HUDEP-2 (cell line): ENCODE measurements around the gene SHANK1.
A peak's percentile ranks its signal among the peaks of the same experiment; 100 is the strongest.

Experiments used
- DNase-seq, 76 experiments: peaks; one replicate each; lab custom pipeline; 2025; ENCODE audit not compliant: unreplicated experiment in 76 of 76; lab: John Stamatoyannopoulos, UW

The SHANK1 gene

DNA sequence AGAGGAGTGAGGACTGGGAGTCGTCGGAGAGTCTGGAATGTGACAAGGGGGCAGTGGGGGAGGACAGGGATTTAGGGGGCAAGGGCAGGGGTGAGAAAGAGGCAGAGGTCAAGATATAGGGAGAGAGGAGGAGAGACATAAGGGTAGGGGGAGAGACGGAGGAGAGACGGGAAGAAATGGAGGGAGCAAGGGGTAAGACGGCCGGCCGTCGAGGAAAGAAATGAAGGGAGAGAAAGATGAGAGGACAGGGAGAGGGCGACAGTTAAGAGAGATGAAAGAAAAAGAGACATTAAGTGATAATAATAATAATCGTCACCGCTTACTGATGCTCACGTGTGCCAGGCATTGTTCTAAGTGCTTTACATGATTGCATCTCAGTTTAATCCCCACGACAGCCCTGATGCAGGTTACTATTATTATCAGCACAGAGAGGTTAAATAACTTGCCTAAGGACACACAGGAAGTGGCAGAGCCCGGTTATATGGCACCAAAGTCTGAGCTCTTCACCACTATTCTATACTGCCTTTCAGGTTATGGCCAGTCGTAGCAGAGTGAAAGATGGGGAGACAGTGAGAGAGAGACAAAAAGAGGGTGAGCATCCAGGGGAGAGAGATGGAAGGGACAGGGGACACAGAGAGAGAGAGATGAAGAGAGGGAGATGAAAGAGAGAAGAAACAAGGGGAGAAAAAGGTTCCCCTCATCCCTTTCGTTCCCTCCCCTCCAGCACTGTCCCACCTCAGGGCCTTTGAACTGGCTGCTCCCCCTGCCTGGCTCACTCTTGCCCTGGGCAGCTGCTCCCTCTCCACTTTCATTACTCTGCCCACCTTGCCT, 56.7 kb downstream of the SHANK1 start:
- DNase-seq, result no peak

GRCh38 chr19:50661766-50662650, 57.6 kb downstream of the SHANK1 start:
- DNase-seq, result no peak

DNA sequence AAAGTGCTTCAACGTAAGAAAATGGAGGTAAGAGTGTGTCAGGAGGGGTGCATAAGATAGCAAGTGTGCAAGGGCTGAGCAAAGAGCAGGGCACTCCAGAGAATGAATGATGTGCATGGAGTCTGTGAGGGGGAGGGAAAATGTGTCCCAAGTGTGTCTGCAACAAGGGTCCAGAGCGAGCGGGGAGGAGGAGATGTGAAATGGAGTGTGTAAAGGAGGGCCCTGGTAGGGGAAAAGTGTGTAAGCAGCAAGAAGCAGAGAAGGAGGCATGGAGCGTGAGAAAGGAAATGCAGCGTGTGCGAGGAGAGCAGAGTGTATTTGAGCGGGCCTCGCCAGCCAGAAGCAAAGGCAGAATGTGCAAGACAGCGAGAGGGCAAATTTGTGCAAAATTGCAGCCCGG, 58.6 kb downstream of the SHANK1 start:
- no peak for DNase-seq

DNA sequence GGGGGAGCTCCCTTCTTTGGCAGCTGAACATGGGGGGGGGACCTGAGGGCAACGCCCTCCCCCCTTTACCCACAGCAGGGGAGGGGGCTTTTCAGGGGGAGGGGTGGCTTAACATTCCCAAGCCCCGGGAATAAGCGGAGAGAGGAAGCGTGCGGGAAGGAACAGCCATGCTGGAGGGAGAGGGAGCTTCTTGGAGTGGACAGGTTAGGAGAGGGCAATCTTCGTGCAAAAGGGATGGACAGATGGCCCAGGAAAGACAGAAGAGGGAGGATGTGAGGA, 59.6 kb downstream of the SHANK1 start:
- DNase-seq, result no peak

GRCh38 chr19:50659318-50660087, 60.1 kb downstream of the SHANK1 start:
- DNase-seq, result no peak

- peak in 75 of 76 experiments; percentile 25 to 98 (median 93) for DNase-seq
These were observed 60.9 kb downstream of the SHANK1 start for GRCh38 chr19:50658441-50659317.

GRCh38 chr19:50657712-50658440, 61.7 kb downstream of the SHANK1 start:
- peak; percentile 88 to 100 (median 100) for DNase-seq

- no peak for DNase-seq
These were observed 62.4 kb downstream of the SHANK1 start for GRCh38 chr19:50657222-50657669.

DNA sequence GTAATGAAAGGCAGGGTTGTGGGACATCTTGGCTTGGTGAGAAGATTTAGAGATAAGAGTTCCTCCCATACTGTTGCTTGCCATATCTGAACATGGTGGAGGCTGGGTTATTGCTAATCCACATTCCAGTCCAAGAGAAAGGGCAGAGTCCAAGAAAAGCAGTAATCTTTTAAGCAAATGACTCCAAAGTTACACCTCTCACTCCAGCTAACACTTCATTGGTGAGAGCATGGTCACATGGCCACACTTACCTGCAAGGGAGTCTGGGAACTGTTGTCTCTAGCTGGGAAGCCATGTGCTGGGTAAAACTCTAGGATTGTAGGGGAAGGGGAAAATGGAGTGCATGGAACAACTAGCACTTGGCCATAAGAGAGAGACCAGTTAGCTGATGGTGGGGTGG, 64.7 kb downstream of the SHANK1 start:
- DNase-seq, result no peak

DNA sequence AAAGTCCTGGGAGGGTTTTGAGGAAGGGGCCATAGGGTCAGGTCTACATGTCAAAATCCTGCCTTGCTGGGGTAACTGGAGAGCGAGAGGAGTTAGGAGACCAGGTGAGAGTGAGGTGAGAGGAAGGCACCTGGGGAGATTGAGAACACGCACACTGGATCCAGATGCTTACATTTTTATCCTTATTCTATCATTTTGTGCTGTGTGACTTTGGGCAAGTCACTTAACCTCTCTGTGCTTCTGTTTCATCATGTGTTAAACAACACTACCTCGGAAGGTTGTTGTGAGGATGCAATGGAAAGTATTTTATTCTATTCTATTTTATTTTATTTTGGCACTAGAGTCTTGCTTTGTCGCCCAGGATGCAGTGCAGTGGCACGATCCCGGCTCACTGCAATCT, 66.9 kb downstream of the SHANK1 start:
- no peak for DNase-seq

DNA sequence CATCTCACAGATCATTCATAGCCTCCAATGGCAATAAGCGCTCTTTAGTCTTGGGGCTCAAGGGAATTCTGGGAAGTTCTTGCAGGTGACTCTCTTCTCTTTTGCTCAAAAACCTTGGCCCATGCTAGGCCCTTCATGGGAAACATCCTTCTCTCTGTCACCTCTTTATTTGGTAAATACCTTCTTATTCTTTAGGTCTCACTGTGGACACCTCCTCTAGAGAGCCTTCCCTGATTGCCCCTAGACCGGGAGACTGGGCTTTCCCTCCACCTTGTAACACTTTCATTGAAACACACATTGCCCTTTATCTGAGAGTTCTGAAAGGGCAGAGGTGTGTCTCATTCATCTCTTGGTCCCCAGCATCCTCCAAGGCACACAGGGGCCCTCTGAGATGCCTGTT, 68.4 kb downstream of the SHANK1 start:
- DNase-seq, result no peak

DNA sequence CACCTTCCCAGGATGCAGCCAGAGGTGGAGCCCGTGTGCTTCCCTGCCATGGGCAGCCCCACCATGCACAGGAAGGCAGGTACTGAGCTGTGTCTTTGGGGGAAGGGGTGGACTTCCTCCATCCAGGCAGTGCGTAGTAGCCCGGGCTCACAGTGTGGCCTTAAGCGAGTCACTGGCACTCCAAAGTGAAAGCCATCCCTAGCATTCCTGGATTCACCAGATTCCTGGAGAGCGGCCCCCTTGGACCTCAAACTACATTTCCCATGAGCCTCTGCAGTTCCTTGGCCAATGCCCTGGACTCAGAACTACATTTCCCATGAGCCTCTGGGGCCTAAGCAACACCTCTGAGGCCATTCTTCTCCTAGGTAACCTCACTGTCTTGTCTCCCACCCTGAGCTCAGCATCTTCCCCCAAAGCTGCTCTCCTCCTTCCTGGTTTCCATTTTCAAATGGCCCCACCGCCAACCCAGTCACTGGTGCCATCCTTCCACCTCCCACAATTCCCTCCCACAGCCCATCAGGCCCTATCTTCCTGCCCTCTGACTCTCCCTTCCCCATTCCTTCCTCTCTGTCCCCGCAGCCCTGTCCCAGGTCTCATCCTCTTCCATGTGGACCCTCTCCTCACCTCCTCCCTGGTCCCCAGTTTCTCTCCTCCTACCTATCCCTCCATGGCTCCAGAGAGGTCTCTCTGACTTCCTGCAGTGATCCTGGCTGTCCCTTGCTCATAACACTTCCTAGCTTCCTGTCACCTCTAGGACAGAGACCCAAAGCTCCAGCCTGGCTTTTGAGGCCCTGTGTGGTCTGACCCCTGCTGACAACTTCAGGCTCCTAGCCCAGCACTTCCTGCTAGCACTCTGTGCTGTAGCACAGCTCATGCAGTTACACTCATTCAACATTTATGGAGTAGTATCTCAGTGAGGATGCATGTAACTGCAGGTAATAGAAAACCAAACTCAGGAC, 69.9 kb downstream of the SHANK1 start, which contains the start of gene C19orf81:
Gene C19orf81, plus strand, starts transcription at position 13 of the 959 bp plus-strand sequence. Its CDS starts 0 bp downstream, at position 13.
- DNase-seq, result peak in 12 of 76 experiments; percentile 6 to 56 (median 22)

- DNase-seq, result no peak
These were observed 70.9 kb downstream of the SHANK1 start for GRCh38 chr19:50648659-50649058.

- DNase-seq, result no peak
These were observed 71.6 kb downstream of the SHANK1 start for GRCh38 chr19:50647879-50648615.

GRCh38 chr19:50646074-50646807, 73.4 kb downstream of the SHANK1 start:
- peak in 62 of 76 experiments; percentile 12 to 84 (median 64) for DNase-seq

- DNase-seq, result no peak
These were observed 74.5 kb downstream of the SHANK1 start for GRCh38 chr19:50645107-50645506.
